Gastroesophageal sphincter (tissue), 4 donors: ENCODE data around the gene ZNF33B. TPM values are rescaled to one million over a fixed set of nuclear protein-coding genes. Genes with fewer than 3 reads are reported as not detected.
"Not testable (repeated sequence)": the region's sequence is repeated elsewhere in the genome, so short reads cannot be mapped to it uniquely, and the experiment has no call there.

ENCODE experiments used
- ATAC-seq: fragments of 150-250 bp; one replicate; pipeline ENCODE4 v1.9.1; 2016; ENCODE audit warnings: mild to moderate bottlenecking, moderate library complexity
- H3K27ac ChIP-seq, 4 donors: fragments of 200-600 bp; sonication (generic) in 3 of 4; 1 replicate in 3 of 4; 2 replicates in 1 of 4; pipeline ENCODE4 v1.5.1; 2016 to 2019
- H3K27me3 ChIP-seq: fragments of 200-600 bp; sonication (generic); one replicate; pipeline ENCODE4 v1.5.1; 2019
- H3K36me3 ChIP-seq, 2 donors: fragments of 200-600 bp; sonication (generic); one replicate each; pipeline ENCODE4 v1.5.1; 2019; ENCODE audit warnings: control low read depth in 1 of 2
- H3K4me1 ChIP-seq, 3 donors: fragments of 200-600 bp; sonication (generic); 1 replicate in 2 of 3; 2 replicates in 1 of 3; pipeline ENCODE4 v1.5.1; 2016 to 2019; ENCODE audit warnings: control low read depth in 2 of 3
- H3K4me3 ChIP-seq, 2 donors: fragments of 200-600 bp; sonication (generic); one replicate each; pipeline ENCODE4 v1.5.1; 2019; ENCODE audit warnings: mild to moderate bottlenecking in 1 of 2, moderate library complexity in 1 of 2
- H3K9me3 ChIP-seq, 3 donors: fragments of 200-600 bp; sonication (generic); one replicate each; pipeline ENCODE4 v1.5.1; 2017 to 2019; ENCODE audit warnings: control low read depth in 2 of 3
- CTCF ChIP-seq, 4 experiments: fragments of 200-600 bp in 2 of 4; fragments of 450-650 bp in 2 of 4; sonication (generic) in 1 of 4; IDR thresholded peaks; one replicate each; pipeline ENCODE4 v1.5.1; 2017 to 2019; ENCODE audit warnings: antibody characterized with exemption in 4 of 4, mild to moderate bottlenecking in 2 of 4, moderate library complexity in 2 of 4
- EP300 ChIP-seq: sonication (generic); formaldehyde crosslinking; IDR thresholded peaks from one replicate; pipeline ENCODE4 v1.6.1; 2017; ENCODE audit warnings: antibody characterized with exemption, mild to moderate bottlenecking
- POLR2A ChIP-seq, 2 donors: fragments of 450-650 bp; IDR thresholded peaks; one replicate each; pipeline ENCODE4 v1.6.1; 2017; ENCODE audit warnings: antibody characterized with exemption in 2 of 2, mild to moderate bottlenecking in 2 of 2, moderate library complexity in 1 of 2
- POLR2AphosphoS5 ChIP-seq: sonication (generic); formaldehyde crosslinking; IDR thresholded peaks from one replicate; pipeline ENCODE4 v1.6.1; 2017; ENCODE audit warnings: antibody characterized with exemption
- WGBS, 2 donors: methylation state at CpG; one replicate each; pipeline ENCODE4 v1.1.5; 2018; ENCODE audit warnings: low coverage in 1 of 2; 5-methylcytosine and 5-hydroxymethylcytosine counted together
- total RNA-seq, 4 donors: library from RNA; depleted of rRNA; stranded (reverse); fragments of >200 nt; gene quantifications; one replicate each; pipeline ENCODE4 v1.1.0, GENCODE V29; 2016

Gene ZNF33B
- total RNA-seq, 4 donors from 2014 or later = 15.6 to 22.7 (median 19.0) TPM

- H3K27ac ChIP-seq = no peak overlapping the region
- TF ChIP-seq POLR2A (IDR thresholded peaks at IDR 0.05) = no peak
- TF ChIP-seq EP300 = no peak
- no peak for TF ChIP-seq POLR2AphosphoS5
- TF ChIP-seq CTCF (IDR thresholded peaks at IDR 0.05) = no peak
- H3K9me3 ChIP-seq = no peaks in the 10 kb centered on the region
- H3K27me3 ChIP-seq = peaks cover 5% of the 10 kb centered on the region
- 70 to 80% methylated on average over 5 of the region's 5 CpGs for WGBS, 2 donors
- no peak for ATAC-seq
- no peaks in the 10 kb centered on the region for H3K4me1 ChIP-seq
- no peaks in the 10 kb centered on the region for H3K36me3 ChIP-seq
- no peak overlapping the region for H3K4me3 ChIP-seq
These were observed 64.0 kb downstream of the ZNF33B start for GRCh38 chr10:42574336-42574735.

GRCh38 chr10:42556931-42557330, 81.4 kb downstream of the ZNF33B start:
- 50 to 70% methylated on average over 4 of the region's 5 CpGs for WGBS, 2 donors
- Histone ChIP-seq H3K27me3 (no peaks in the 10 kb centered on the region), H3K9me3 (no peaks in the 10 kb centered on the region), H3K36me3 (no peaks in the 10 kb centered on the region), H3K4me1 (peaks cover 0 to 11% (median 4%) of the 10 kb centered on the region in 3 donors), H3K4me3 (no peak overlapping the region), H3K27ac (no peak overlapping the region)
- TF ChIP-seq EP300 = no peak
- TF ChIP-seq CTCF (IDR thresholded peaks at IDR 0.05) = no peak
- TF ChIP-seq POLR2AphosphoS5 = no peak
- no peak for TF ChIP-seq POLR2A (IDR thresholded peaks at IDR 0.05)
- ATAC-seq = no peak

GRCh38 chr10:42553576-42553975, 84.8 kb downstream of the ZNF33B start:
- not testable (repeated sequence) for H3K9me3 ChIP-seq, H3K27me3 ChIP-seq, ATAC-seq, H3K4me3 ChIP-seq
- peaks cover 0 to 28% (median 19%) of the 10 kb centered on the region in 3 donors for H3K4me1 ChIP-seq
- peak overlapping the region in 2 of 4 donors; percentile 63 to 80 for H3K27ac ChIP-seq
- 87 to 94% methylated on average over 12 of the region's 12 CpGs for WGBS, 2 donors
- peaks cover 0 to 13% of the 10 kb centered on the region in 2 donors for H3K36me3 ChIP-seq

GRCh38 chr10:42553064-42553407, 85.3 kb downstream of the ZNF33B start:
- H3K27ac ChIP-seq = peak overlapping the region in 3 of 4 donors; percentile 63 to 80 (median 80)
- H3K9me3 ChIP-seq = no peaks in the 10 kb centered on the region
- WGBS, 2 donors = 3 to 7% methylated on average over 10 to 14 of the region's 14 CpGs
- no peaks in the 10 kb centered on the region for H3K27me3 ChIP-seq
- peak overlapping the region; percentile 46 to 77 for H3K4me3 ChIP-seq
- TF ChIP-seq POLR2A (IDR thresholded peaks at IDR 0.05) (no peak), EP300 (no peak), CTCF (IDR thresholded peaks at IDR 0.05) (no peak), POLR2AphosphoS5 (no peak)
- peaks cover 0 to 28% (median 19%) of the 10 kb centered on the region in 3 donors for H3K4me1 ChIP-seq
- H3K36me3 ChIP-seq = peaks cover 0 to 19% of the 10 kb centered on the region in 2 donors
- ATAC-seq = peak; percentile 35

- WGBS, 2 donors = 0% methylated on average over 21 to 23 of the region's 61 CpGs
- no peaks in the 10 kb centered on the region for H3K9me3 ChIP-seq
- peaks cover 0 to 25% of the 10 kb centered on the region in 2 donors for H3K36me3 ChIP-seq
- TF ChIP-seq POLR2A (IDR thresholded peaks at IDR 0.05) = peak in 1 of 2 donors; percentile 28
- TF ChIP-seq POLR2AphosphoS5 = peak; percentile 42
- TF ChIP-seq EP300 = no peak
- peak; percentile 97 for ATAC-seq
- H3K27me3 ChIP-seq = no peaks in the 10 kb centered on the region
- peak overlapping the region in 3 of 4 donors; percentile 80 to 85 (median 80) for H3K27ac ChIP-seq
- H3K4me3 ChIP-seq = peak overlapping the region; percentile 46 to 77
- peaks cover 0 to 28% (median 19%) of the 10 kb centered on the region in 3 donors for H3K4me1 ChIP-seq
These were observed 85.9 kb downstream of the ZNF33B start for GRCh38 chr10:42552188-42553063.
